ENCODE data around the gene DHX8.
A peak's percentile ranks its signal among the peaks of the same experiment; 100 is the strongest.
"Not testable (repeated sequence)": the region's sequence is repeated elsewhere in the genome, so short reads cannot be mapped to it uniquely, and the experiment has no call there.

Gene DHX8

DNA sequence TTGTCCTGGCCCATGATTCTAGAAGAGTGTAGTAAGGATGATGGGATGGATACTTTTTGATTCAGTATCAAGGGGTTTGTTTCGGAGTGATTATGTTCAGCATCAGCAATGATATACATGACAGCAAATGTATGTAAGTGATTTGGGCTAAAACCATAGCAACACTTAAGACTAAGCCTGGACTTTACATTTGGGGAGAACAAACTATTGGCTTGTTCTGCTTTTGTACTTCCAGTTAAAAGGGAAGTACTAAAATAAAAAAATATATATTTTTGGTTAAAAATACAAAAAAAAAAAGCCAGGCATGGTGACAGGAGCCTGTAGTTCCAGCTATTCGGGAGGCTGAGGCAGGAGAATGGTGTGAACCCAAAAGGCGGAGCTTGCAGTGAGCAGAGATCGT, 20.5 kb upstream of the DHX8 start:
- DNase-seq, result no peak

DNA sequence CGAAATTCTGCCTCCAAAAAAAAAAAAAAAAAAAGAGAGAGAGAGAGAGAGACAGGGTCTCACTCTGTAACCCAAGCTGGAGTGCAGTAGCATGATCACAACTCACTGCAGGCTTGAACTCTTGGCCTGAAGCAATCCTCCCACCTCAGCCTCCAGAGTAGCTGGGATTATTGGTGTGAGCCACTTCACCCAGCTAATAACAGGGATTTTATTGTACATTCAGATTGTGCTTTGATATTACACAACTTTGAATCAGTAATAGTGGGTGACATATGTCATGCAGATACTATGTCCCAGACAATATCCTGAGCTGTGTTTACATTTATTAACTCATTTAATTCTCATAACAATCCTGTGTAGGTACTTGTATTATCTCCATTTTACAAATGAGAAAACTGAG, 19.7 kb upstream of the DHX8 start:
- DNase-seq, result no peak

- no peak for DNase-seq
These were observed 18.7 kb upstream of the DHX8 start for GRCh38 chr17:43465049-43465448.

DNA sequence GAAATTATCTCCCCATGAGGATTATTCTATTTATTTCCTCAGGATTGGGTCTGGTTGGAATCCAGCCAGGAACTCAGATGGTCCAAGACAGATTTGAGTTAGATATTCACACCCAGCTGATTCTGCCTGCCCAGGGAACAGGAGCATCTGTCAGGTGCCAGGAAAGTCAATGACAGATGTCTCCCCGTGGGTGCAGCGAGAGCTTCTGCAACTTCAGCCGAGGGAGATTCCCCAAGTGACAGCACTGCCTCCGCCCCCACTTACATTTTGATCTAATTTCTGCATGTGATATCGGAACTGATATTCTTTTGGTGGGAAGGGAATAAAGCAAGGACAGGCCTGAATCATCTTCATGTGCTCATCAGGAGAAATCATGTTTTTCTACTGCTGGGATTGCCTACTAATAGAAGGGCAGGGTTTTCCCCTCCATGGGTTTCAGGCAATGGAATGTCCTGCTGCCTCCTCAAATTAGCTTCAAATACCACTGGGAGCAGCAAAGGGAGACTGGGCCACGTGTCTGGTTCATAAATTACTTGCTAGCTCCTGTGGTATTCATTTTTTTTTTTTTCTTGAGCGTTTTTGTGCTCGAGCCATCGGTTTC, 15.7 kb upstream of the DHX8 start:
- DNase-seq, result peak; percentile 90

GRCh38 chr17:43468691-43469139, 15.1 kb upstream of the DHX8 start:
- peak; percentile 25 for DNase-seq

- no peak for DNase-seq
These were observed 14.6 kb upstream of the DHX8 start for GRCh38 chr17:43469145-43469544.

- no peak for DNase-seq
These were observed 12.1 kb upstream of the DHX8 start for GRCh38 chr17:43471585-43472160.

DNA sequence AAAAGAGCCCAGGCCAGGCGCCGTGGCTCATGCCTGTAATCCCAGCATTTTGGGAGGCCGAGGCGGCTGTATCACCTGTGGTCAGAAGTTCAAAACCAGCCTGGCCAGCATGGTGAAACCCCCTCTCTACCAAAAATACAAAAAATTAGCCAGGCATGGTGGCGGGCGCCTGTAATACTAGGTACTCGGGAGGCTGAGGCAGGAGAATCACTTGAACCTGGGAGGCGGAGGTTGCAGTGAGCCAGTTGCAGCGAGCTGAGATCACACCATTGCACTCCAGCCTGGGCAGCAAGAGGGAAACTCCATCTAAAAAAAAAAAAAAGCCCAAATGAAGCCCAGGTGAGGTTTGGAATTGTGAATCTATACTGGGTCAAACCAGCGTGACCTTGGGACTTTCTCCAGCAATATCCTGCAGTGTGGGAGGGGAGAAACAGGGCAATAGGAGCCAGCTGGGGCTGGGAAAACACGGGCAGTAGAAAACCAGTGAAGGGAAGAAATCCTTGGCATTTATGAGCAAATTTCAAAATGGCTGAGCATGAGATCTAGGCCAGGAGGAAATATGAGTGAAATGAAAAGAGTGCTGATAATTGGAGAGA, 8.2 kb upstream of the DHX8 start:
- DNase-seq, result no peak

DNA sequence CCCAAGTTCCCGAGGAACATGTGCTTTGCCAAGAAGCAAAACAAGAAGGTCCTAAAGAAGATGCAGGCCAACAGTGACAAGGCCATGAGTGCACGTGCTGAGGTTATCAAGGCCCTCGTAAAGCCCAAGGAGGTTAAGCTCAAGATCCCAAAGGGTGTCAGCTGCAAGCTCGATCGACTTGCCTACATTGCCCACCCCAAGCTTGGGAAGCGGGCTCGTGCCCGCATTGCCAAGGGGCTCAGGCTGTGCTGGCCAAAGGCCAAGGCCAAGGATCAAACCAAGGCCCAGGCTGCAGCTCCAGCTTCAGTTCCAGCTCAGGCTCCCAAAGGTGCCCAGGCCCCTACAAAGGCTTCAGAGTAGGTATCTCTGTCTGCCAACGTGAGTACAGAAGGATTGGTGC, 7.5 kb upstream of the DHX8 start:
- DNase-seq, result not testable (repeated sequence)

GRCh38 chr17:43477832-43478634, 5.7 kb upstream of the DHX8 start:
- peak; percentile 87 for DNase-seq

DNA sequence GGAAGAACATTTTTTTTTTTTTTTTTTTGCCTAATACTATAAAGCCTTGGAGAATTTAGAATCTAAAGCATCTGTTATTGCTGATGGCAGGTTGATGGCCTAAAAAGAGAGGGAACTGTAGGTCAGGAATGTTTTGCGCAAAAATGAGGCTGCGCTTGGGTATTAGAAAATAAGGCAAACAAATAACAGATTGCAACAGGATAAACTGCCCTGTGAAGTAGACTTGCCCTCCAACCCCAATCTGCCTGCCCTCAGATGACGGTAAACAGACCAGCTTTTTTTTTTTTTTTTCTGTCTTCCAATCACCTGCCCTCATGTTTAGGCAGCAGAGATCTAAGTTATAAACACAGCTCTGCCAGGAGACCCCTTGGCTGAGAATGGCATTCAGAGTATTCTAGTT, 3.8 kb upstream of the DHX8 start:
- peak; percentile 70 for DNase-seq

- no peak for DNase-seq
These were observed 1.4 kb upstream of the DHX8 start for GRCh38 chr17:43482103-43483012.

- DNase-seq, result no peak
These were observed 6.8 kb downstream of the DHX8 start for GRCh38 chr17:43490621-43491020.

GRCh38 chr17:43509440-43509839, 25.7 kb downstream of the DHX8 start:
- DNase-seq, result not testable (repeated sequence)

- DNase-seq, result not testable (repeated sequence)
These were observed 27.4 kb downstream of the DHX8 start for GRCh38 chr17:43511199-43511598.

GRCh38 chr17:43515656-43516055, 31.9 kb downstream of the DHX8 start:
- peak; percentile 60 for DNase-seq

- no peak for DNase-seq
These were observed 33.4 kb downstream of the DHX8 start for GRCh38 chr17:43517161-43517560.

- DNase-seq, result no peak
These were observed 34.0 kb downstream of the DHX8 start for GRCh38 chr17:43517615-43518386.

- no peak for DNase-seq
These were observed 37.6 kb downstream of the DHX8 start for GRCh38 chr17:43521389-43521788.

DNA sequence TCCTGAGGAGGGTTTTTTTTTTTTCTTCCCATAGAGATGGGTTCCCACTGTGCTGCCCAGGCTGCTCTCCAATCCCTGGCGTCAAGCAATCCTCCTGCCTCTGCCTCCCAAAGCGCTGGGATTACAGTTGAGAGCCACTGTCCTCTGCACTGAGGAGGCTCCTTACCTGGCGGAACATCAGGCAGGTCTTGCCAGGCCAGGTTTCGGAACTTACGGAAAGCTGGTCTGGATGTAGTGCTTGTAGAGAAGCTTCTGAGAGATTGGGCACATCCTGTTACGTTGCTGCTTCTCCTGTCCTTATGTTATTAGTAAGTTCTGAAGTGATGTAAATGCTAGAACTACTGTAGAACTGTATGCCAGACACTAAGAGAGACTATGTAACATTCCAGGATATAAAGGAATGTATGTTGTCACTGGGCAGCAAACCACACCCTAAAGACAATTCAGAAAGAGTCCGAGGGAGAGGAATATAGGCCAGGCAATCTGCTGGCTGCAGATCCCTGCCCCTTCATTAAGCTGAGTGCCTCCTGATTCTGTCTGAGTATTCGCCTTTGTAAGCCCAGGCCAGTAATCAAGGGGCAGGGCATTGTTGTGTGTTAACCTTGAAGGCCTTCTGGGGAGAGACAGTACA, 41.3 kb downstream of the DHX8 start:
- no peak for DNase-seq

DNA sequence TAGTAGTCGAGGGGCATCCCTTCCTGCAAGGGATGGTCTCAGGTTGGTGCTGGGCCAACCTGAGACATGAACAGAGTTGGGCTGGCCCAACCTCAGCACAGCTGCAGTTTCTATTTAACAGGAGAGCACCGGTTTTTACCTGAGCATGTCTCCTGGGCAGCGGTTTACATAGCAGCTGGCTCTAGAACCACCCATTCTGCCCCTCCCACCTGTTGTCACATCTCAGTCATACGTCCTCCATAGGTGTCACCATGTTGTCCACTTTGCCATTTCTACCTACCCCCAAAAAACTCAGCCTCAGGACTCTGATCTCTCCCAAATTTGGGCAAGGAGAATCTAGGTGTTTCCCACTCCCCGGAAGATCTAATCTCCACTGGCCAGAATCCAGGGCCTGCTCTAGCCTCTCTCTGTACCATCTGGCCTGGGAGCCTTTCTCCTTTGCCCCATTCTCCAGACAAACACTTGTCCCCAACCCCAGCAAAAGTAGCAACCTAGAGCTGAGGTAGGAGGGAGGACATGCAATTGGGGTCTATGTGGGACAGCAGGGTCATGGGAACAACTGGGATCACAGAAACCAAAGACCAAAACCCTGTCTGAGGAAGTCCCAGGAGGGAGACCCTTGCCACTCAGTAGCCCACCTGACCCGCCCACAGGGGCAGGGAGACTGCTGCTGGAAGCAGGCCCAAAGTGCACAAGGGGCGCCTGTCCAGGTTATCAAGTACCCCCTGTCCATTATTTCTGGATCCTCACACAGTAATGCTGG, 43.3 kb downstream of the DHX8 start:
- no peak for DNase-seq

Data from NCI-H2171 treated with DMSO at 0.1 percent for 48 hours (cell line).